Stimulated activated CD4-positive, alpha-beta T cell treated with anti-CD3 and anti-CD28 coated beads, Interleukin-1b, Interleukin-23, amount 100 ng/mL, for 48 hours (primary cell): ENCODE measurements around the gene USP6NL.

Source experiments
- DNase-seq: peaks from one replicate; pipeline ENCODE4 v3.0.0-alpha.2; 2020

Gene USP6NL

GRCh38 chr10:11472158-11472753 lies 139.2 kb downstream of the USP6NL start:
- peak; percentile 67 for DNase-seq

- DNase-seq = no peak
Observed at GRCh38 chr10:11469575-11470391, 141.7 kb downstream of the USP6NL start.

GRCh38 chr10:11468126-11468742 lies 143.2 kb downstream of the USP6NL start:
- DNase-seq = no peak

GRCh38 chr10:11465406-11465805 lies 146.0 kb downstream of the USP6NL start:
- DNase-seq = no peak

DNA sequence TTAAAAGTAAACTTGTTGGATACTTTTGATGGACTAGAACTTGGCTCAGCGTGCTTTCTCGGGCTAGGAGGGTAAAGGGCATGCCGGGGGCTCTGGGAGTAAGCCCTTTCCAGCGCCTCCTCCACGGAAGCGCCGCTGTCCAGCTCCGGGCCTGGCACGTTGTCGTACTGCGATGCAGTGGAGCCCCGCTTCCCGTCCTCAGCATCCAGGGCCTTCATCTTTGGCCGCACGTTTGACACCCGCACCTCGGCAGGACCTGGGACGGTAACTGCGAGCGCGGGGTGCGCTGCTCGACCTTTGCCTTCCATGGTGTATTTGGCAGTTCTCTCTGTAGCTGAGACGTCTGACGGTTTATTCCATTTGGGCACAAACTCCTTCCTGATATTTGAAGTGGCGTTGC lies 148.3 kb downstream of the USP6NL start:
- no peak for DNase-seq

DNA sequence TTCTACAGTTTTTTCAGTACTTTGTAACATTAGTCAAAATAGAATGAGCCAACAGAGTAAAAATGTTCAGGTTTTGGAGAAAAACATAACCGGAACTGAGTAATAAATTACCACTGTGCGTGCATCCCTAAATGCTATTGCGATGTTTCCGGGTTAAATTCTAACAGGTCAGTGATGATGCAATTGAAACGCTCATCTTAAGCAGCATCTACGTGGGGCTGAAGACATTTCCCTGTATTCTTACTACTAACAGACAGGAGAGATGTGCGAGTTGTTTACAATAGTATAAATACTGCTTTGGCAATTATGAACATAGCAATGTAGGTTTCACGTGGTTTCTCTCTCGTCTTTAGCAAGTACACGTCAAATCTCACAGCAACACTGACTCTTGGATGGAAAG lies 149.4 kb downstream of the USP6NL start:
- DNase-seq = no peak

DNA sequence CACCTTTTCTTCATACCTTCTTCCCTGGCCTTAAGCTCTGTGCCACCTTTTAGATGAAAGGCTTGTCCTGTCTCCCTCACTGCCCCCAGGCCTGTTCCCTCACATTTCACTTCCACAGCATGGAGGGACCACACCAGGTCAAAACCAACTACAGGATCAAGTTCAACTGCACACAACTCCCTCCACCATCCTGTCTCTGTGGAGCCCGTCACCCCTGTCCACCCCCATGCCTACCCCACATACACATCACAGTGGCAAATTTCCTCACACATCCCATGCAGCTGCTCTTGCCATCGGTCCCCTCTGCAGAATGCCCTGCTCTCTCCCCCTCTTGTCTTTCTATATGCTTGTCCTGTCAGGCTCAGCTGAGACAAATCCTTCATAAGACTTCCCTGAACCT lies 154.1 kb downstream of the USP6NL start:
- no peak for DNase-seq

GRCh38 chr10:11454958-11455566 lies 156.4 kb downstream of the USP6NL start:
- DNase-seq = no peak

DNA sequence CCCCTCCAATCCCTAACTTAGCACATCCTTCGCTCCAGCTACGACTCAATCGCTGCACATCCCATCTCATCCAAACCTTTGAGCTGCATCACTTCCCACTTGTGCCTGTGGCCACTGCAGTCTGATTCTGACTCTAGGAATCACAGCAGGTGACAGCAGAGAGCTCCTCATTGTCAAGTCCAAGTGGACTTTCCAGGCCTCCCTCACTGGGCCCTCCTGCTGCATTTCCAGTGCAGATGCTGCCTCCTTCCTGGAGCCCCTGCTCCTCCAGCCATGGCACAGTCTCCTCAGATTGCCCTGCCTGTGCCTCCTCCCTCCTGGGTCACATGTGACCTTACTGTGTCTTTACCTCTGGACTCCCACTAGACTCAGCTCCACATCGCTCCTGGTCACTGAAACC lies 157.3 kb downstream of the USP6NL start:
- no peak for DNase-seq

GRCh38 chr10:11451640-11452260 lies 159.7 kb downstream of the USP6NL start:
- DNase-seq = no peak

- DNase-seq = no peak
Observed at GRCh38 chr10:11450427-11450826, 161.0 kb downstream of the USP6NL start.

DNA sequence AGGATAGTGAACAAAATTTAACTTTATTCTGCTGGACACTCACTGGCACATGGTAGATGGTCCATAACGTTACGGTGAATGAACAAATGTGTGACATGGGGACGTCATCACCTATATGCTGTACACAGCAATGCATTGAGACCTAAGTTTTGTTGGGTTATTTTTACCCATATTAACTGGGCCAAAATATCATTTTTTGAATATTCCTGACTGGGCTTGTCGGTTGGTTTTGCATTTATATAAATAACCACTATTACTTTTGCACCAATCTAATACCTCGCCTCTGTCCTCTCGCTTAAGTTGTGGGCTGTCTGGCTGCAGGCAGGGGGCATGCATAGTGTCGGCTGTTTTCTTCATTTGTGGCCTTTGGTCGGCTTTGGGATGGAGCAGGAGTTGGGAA lies 161.7 kb downstream of the USP6NL start:
- DNase-seq = no peak

DNA sequence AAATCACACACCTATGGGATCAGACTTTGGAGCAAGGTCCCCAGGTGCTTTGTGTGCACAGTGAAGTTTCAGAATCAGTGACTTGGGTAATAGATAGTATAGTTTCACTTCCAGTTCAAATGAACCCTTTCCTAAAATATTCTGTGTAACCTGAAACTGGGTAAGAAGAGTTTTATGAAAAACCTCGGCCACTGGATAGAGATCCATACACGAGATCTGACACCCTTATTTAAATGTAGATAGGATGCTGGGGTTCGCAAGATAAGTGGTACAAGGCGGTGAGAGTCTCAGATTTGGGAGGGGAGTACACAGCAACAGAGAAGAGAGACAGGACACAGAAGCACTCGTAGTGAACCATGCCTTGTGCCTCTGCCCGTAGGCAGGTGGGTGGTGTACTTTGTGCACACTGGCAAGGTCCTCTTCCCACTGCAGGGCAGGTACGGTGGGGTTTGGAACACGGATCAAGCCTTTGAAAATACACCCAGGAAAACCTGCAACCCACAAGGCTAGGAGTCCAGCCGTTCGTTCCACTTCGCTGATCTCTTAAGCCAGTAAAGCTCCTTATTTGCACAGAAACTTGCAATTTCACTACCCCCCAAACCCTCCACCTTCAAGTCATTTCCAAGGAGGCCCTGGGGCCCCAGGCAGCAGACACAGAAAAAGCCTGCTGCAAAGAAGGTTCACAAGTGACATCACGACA lies 162.8 kb downstream of the USP6NL start:
- DNase-seq = no peak

DNA sequence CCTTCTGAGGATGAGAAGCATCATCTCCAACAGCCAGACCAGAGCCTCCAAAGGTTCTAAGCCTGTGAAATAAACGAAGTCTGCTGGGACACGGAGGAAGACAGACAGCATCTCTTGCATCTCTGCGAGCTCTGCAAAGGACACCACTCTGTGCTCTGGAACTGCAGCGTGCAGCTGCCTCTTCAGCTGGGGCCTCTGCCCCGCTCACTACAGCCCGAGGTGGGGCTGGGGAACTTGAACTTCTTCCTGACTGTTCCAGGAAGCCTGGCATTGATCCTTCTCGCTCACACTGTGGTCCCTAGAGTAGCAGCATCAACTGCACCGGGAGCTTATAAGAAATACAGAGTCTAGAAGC lies 163.3 kb downstream of the USP6NL start:
- DNase-seq = no peak

- DNase-seq = no peak
Observed at GRCh38 chr10:11447586-11447985, 163.9 kb downstream of the USP6NL start.

DNA sequence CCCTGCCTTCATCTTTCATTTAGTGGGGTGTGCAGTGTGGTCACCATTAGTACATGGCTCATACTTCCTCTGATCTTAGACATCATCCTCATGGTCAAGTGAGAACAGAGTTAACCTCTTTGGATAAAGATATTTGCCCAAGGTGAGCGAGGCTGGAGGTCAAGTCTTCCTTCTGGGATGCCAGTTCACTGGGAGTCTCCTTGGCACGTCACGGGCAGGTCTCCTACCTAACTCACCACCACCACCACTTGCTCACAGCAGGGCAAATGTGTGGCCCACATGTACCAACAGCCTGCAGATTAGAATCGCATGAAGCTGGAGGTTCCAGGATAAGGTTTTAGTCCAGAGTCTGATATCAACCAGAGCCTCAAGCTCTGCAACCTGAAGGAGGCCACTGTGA lies 164.6 kb downstream of the USP6NL start:
- DNase-seq = no peak

DNA sequence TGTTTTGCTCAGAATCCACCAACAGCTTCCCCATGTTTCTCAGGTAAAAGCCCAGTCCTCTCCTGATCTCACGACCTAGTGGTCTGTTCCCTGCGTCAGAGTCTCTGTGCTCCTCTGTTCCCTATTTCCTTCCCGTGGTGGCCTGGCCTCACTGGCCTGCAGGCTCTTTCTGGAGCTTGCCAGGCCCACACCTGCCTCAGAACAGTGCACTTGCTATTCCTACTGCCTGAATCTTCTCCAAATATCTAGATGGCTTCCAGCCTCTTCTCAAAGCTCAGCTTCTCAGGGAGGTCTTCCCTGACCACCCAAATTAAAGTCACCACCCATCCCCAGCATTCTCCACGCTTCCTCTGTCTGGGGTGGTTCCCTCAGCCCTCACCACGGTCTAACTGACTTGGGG lies 165.3 kb downstream of the USP6NL start:
- DNase-seq = no peak

- no peak for DNase-seq
Observed at GRCh38 chr10:11444531-11445228, 166.8 kb downstream of the USP6NL start.

- DNase-seq = no peak
Observed at GRCh38 chr10:11444155-11444530, 167.3 kb downstream of the USP6NL start.

DNA sequence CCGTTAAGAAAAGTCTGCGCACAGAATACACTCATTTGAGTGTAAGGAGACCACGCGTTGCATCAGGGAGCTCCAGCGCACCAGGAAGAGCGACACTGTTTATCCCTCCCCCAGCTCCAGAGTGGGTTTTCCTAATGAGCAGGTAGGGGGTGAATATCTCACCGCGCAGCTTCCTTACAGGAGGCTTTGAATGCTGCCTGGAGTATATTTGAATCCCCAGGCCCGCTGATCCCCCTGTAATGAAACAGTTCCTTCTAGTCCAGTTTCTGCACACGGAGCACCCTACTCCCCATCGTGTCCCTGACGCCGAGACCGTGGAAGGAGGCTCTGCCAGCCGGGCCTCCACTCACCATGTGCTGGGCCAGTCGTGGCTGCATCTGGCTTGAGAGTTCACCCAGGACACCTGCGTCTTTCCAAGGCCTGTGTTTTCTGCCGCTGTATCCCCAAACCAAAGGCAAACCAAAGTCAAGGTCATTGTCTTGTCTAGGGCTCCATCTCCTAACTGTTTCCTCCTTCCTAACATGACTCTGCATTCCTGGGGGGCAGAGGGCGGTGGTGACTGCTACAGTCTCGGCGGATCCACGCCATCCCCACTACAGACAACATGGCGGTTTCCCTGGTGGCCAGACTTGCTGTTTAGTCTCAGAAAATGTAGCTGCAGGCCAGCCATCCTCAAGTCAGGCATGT lies 167.8 kb downstream of the USP6NL start:
- DNase-seq = no peak

- no peak for DNase-seq
Observed at GRCh38 chr10:11442001-11442773, 169.3 kb downstream of the USP6NL start.
